22Rv1 (cell line): ENCODE measurements around the gene SAPCD2.

Experiments
- H3K27ac ChIP-seq: fragments of 450-650 bp; 2 replicates; pipeline ENCODE4 v1.5.1; 2017
- ZFX ChIP-seq: fragments of 450-650 bp; IDR thresholded peaks from 2 replicates; pipeline ENCODE4 v1.6.1; 2017; ENCODE audit warnings: antibody characterized with exemption, borderline replicate concordance
- TF ChIP-seq, protein P1 (sequence below): fragments of 450-650 bp; IDR thresholded peaks from 2 replicates; pipeline ENCODE4 v1.5.1; 2017; ENCODE audit warnings: mild to moderate bottlenecking

The SAPCD2 gene

GRCh38 chr9:137044037-137044436 lies 26.3 kb downstream of the SAPCD2 start:
- TF ChIP-seq ZFX = no peak
- TF ChIP-seq, protein P1, sequence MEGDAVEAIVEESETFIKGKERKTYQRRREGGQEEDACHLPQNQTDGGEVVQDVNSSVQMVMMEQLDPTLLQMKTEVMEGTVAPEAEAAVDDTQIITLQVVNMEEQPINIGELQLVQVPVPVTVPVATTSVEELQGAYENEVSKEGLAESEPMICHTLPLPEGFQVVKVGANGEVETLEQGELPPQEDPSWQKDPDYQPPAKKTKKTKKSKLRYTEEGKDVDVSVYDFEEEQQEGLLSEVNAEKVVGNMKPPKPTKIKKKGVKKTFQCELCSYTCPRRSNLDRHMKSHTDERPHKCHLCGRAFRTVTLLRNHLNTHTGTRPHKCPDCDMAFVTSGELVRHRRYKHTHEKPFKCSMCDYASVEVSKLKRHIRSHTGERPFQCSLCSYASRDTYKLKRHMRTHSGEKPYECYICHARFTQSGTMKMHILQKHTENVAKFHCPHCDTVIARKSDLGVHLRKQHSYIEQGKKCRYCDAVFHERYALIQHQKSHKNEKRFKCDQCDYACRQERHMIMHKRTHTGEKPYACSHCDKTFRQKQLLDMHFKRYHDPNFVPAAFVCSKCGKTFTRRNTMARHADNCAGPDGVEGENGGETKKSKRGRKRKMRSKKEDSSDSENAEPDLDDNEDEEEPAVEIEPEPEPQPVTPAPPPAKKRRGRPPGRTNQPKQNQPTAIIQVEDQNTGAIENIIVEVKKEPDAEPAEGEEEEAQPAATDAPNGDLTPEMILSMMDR = no peak
- H3K27ac ChIP-seq = peak overlapping the region; percentile 96

DNA sequence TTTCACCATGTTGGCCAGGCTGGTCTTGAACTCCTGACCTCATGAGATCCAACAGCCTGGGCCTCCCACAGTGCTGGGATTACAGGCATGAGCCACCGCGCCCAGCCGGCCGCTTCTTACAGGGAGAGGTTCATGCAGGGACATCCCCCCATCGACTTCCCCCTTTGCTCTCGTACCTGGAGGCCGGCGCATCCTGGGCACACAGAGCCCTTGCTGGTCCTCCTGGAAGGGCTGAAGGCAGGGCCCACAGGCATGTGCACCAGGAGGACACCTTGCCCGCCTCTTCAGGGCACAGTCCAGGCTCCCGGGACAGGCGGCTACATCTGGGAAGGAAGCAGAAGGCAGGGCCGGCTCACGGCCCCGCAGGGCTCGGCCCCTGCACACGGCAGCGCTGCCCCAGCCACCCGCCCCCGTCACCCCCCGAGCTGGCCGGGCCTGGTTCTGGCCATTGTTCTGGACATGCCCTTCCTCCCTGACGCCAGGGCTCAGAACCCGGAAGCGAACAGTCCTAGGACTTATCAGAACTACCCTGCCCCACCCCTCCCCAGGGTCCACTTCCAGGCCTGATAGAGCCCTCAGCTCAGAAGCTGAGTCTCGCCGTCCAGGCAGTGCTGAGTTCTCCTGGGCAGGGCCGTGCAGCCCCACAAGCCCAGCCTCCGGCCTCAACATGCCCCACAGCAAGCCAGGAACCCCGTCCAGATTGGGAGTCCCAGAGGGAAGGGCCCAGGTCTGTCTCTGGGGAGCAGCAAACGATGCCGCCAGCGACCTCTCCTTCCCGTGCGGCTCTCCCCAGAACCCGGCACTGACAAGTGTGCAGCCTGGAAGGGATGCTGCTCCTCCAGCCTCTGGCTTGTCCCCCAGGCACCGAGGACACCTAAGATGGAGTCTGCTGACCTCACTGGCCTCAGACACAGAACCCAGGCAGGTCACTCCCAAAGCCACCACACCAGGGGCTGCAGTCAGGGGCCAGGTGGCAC lies 27.3 kb downstream of the SAPCD2 start:
- TF ChIP-seq ZFX = no peak
- TF ChIP-seq, protein P1 = no peak
- H3K27ac ChIP-seq = peak overlapping the region; percentile 96

DNA sequence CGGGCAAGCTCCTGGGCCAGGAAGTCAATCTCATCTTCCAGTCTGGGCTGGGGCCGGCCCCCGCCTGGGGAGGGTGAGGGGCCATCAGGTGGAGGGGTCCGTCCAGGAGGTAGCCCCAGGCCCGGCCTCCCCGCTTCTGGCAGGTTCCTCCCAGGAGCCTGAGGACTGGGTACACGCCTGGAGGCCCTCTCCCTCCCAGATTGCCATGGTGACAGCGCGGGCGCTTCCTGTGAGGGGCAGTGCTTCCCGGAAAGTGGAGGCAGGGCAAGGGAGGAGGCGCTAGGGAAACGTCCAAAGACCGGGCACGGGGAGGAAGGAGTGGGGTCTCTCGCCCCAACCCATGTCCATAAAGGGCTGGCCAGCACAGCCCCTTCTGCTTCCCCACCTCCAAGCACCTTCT lies 29.2 kb downstream of the SAPCD2 start:
- no peak overlapping the region for H3K27ac ChIP-seq
- TF ChIP-seq, protein P1 = no peak
- TF ChIP-seq ZFX = no peak

- no peak overlapping the region for H3K27ac ChIP-seq
- no peak for TF ChIP-seq ZFX
- TF ChIP-seq, protein P1 = no peak
Measured at GRCh38 chr9:137040568-137040967, 29.8 kb downstream of the SAPCD2 start.

DNA sequence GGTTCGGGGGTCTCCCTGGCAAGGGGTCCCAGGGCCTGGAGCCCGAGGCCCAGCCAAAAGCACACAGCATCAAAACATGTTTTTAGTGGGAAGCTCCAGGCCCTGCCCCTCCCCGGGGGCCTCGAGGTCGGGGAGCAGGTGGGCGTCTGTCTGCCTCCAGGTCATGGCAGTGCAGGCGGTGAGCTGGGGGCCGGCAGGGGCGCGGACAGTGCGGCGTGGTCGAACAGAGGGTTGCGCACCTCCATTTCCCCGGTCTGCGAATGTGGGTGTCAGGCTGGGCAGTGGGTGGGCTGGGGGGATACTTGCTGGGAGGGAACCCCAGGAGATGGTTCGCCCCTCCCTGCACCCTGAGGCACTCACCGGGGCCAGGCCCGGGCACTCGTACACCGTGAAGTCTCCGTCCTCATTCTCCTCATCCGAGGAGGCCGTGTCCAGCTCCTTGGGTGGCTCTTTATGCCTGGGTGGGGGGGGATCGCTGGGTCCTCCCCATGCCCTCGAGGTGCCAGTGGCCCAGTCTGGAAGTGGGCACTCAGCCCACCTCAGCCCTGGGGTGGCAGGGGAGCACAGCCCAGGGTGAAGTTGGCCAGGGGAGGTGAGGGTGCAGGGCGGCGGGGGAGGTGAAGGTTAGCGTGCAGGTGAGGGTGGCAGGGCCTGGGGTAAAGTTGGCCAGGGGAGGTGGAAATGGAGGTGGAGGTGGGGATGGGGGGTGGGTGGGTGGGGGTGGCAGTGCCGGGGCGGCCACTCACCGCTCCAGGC lies 30.6 kb downstream of the SAPCD2 start:
- H3K27ac ChIP-seq = no peak overlapping the region
- TF ChIP-seq, protein P1 = no peak
- no peak for TF ChIP-seq ZFX

DNA sequence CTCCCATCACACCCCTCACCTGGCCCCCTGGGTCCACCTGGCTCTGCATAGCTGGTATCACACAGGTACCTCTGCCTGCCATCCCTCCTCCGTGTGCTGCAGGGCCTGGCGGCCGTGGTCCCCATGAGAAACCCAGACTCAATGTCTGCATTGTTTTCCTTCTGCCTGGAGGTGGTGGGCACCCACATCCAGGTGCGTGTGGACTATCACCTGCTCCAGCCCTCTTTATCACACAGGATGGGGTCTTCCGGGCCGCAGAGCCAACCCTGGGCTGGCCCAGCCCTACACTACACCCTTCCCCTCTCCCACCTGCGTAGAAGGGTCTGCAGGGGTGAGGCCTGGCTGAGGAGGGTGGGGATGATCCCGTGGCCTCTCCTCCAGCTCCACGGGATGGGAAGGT lies 31.4 kb downstream of the SAPCD2 start:
- TF ChIP-seq, protein P1 = no peak
- no peak for TF ChIP-seq ZFX

More for the DNA sequence above, 31.4 kb downstream of the SAPCD2 start:
- H3K27ac ChIP-seq = peak overlapping the region; percentile 15; the same call in 1 of the 2 replicates
